SK-N-SH (cell line): ENCODE data around the gene SEMA4B.

ENCODE experiments used
- EP300 ChIP-seq, 2 experiments: IDR thresholded peaks; 2 replicates each; pipeline versions ENCODE4 v1.4.0 to v1.6.1; 2012; ENCODE audit warnings: borderline replicate concordance in 1 of 2, low read depth in 1 of 2, low read length in 1 of 2
- GATA2 ChIP-seq: sonication (generic); formaldehyde crosslinking; IDR thresholded peaks from 2 replicates; pipeline ENCODE4 v1.5.0; 2020; ENCODE audit warnings: mild to moderate bottlenecking, missing genetic modification reagents
- IRF3 ChIP-seq: fragments of 150-350 bp; IDR thresholded peaks from 2 replicates; pipeline ENCODE4 v1.6.1; 2016; ENCODE audit warnings: mild to moderate bottlenecking, low read depth, low read length
- JUND ChIP-seq: IDR thresholded peaks from 2 replicates; pipeline ENCODE4 v1.4.0; 2012
- MXI1 ChIP-seq: IDR thresholded peaks from 2 replicates; pipeline ENCODE4 v1.6.1; 2012; ENCODE audit warnings: mild to moderate bottlenecking, low read depth, low read length, improper control_type of control experiment
- NRF1 ChIP-seq: IDR thresholded peaks from 2 replicates; pipeline ENCODE4 v1.6.1; 2012; ENCODE audit warnings: low read depth, mild to moderate bottlenecking, low read length
- POLR2AphosphoS5 ChIP-seq: IDR thresholded peaks from 2 replicates; pipeline ENCODE4 v1.6.1; 2012; ENCODE audit warnings: low read depth, low read length
- RAD21 ChIP-seq: IDR thresholded peaks from 2 replicates; pipeline ENCODE4 v1.6.1; 2012; ENCODE audit warnings: mild to moderate bottlenecking, low read length
- RXRA ChIP-seq: IDR thresholded peaks from 2 replicates; pipeline ENCODE4 v1.4.0; 2012; ENCODE audit warnings: low read depth, mild to moderate bottlenecking, borderline replicate concordance
- YY1 ChIP-seq: IDR thresholded peaks from 2 replicates; pipeline ENCODE4 v1.4.0; 2012; ENCODE audit warnings: low read depth, mild to moderate bottlenecking
- TF ChIP-seq, protein P1 (sequence below): fragments of 200-600 bp; sonication (generic); IDR thresholded peaks from 2 replicates; pipeline ENCODE4 v1.6.1; 2017; ENCODE audit warnings: antibody characterized with exemption, mild to moderate bottlenecking, moderate library complexity

- TF ChIP-seq EP300 (IDR thresholded peaks at IDR 0.05; ENCODE audit: borderline replicate concordance in 1 of 2, low read depth in 1 of 2, low read length in 1 of 2) = no peak
- TF ChIP-seq MXI1 = no peak
- TF ChIP-seq, protein P1, sequence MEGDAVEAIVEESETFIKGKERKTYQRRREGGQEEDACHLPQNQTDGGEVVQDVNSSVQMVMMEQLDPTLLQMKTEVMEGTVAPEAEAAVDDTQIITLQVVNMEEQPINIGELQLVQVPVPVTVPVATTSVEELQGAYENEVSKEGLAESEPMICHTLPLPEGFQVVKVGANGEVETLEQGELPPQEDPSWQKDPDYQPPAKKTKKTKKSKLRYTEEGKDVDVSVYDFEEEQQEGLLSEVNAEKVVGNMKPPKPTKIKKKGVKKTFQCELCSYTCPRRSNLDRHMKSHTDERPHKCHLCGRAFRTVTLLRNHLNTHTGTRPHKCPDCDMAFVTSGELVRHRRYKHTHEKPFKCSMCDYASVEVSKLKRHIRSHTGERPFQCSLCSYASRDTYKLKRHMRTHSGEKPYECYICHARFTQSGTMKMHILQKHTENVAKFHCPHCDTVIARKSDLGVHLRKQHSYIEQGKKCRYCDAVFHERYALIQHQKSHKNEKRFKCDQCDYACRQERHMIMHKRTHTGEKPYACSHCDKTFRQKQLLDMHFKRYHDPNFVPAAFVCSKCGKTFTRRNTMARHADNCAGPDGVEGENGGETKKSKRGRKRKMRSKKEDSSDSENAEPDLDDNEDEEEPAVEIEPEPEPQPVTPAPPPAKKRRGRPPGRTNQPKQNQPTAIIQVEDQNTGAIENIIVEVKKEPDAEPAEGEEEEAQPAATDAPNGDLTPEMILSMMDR = no peak
- TF ChIP-seq JUND = no peak
- TF ChIP-seq RAD21 = no peak
- no peak for TF ChIP-seq POLR2AphosphoS5
- no peak for TF ChIP-seq YY1
- no peak for TF ChIP-seq RXRA
- no peak for TF ChIP-seq IRF3
- TF ChIP-seq NRF1 = no peak
- TF ChIP-seq GATA2 = no peak
These were observed 46.1 kb upstream of the SEMA4B start for GRCh38 chr15:90154861-90155626.
